ENCODE measurements around the gene FEM1C.

Gene FEM1C

GRCh38 chr5:115470921-115471320 is 73.7 kb downstream of the FEM1C start:
- H3K4me3 ChIP-seq (ENCODE audit: low read length) = no peak overlapping the region
- no peaks in the 10 kb centered on the region for H3K36me3 ChIP-seq (ENCODE audit: insufficient read depth, low read depth, low read length)
- no peak overlapping the region for H3K27ac ChIP-seq (ENCODE audit: low read length)
- no peak overlapping the region for H3K9ac ChIP-seq (ENCODE audit: low read depth, low read length)
- H3K4me1 ChIP-seq (ENCODE audit: insufficient read depth, low read length) = peaks cover 5% of the 10 kb centered on the region; the same call in 1 of the 2 replicates
- no peaks in the 10 kb centered on the region for H3K9me3 ChIP-seq (ENCODE audit: insufficient read depth, low read depth, low read length)
- no peaks in the 10 kb centered on the region for H3K27me3 ChIP-seq (ENCODE audit: insufficient read depth, low read length)

Data from iPS-20b (cell line).